Liver (tissue), 9 donors: ENCODE data around the gene TLR8. TPM values are rescaled to one million over a fixed set of nuclear protein-coding genes. Genes with fewer than 3 reads are reported as not detected.

Experiments
- DNase-seq: peaks from one replicate; pipeline ENCODE4 v3.0.0-alpha.2; 2017; ENCODE audit warnings: low spot score
- H3K27ac ChIP-seq, 2 donors: one replicate each; pipeline ENCODE4 v1.7.0; 2013; ENCODE audit warnings: inconsistent platforms in 2 of 2, low read length in 2 of 2, control low read depth in 1 of 2, low read depth in 1 of 2, mild to moderate bottlenecking in 1 of 2
- H3K27me3 ChIP-seq, 4 donors: one replicate each; pipeline versions ENCODE4 v1.6.1 to v1.7.0; 2013; ENCODE audit warnings: low read length in 3 of 4, inconsistent platforms in 1 of 4, mild to moderate bottlenecking in 1 of 4, moderate library complexity in 1 of 4; ENCODE audit not compliant: control insufficient read depth in 4 of 4, insufficient read depth in 4 of 4
- H3K36me3 ChIP-seq, 4 donors: one replicate each; pipeline versions ENCODE4 v1.6.1 to v1.7.0; 2013; ENCODE audit warnings: low read length in 3 of 4, mild to moderate bottlenecking in 3 of 4, low read depth in 1 of 4, moderate library complexity in 1 of 4; ENCODE audit not compliant: control insufficient read depth in 4 of 4, insufficient read depth in 3 of 4
- H3K4me1 ChIP-seq, 4 donors: one replicate each; pipeline versions ENCODE4 v1.6.1 to v1.7.0; 2013; ENCODE audit warnings: low read length in 3 of 4, mild to moderate bottlenecking in 3 of 4, moderate library complexity in 1 of 4; ENCODE audit not compliant: control insufficient read depth in 4 of 4, insufficient read depth in 4 of 4
- H3K4me3 ChIP-seq, 3 donors: one replicate each; pipeline versions ENCODE4 v1.6.1 to v1.7.0; 2013; ENCODE audit warnings: low read length in 3 of 3, control low read depth in 1 of 3, low read depth in 1 of 3, mild to moderate bottlenecking in 1 of 3
- H3K9ac ChIP-seq, 2 donors: one replicate each; pipeline ENCODE4 v1.7.0; 2013; ENCODE audit warnings: low read length in 2 of 2, mild to moderate bottlenecking in 2 of 2, moderate library complexity in 2 of 2, control low read depth in 1 of 2, low read depth in 1 of 2
- H3K9me3 ChIP-seq, 4 donors: one replicate each; pipeline versions ENCODE4 v1.6.1 to v1.7.0; 2013; ENCODE audit warnings: low read length in 3 of 4; ENCODE audit not compliant: control insufficient read depth in 4 of 4
- ATF3 ChIP-seq: IDR thresholded peaks from 2 replicates; pipeline ENCODE4 v1.6.1; 2016; ENCODE audit warnings: antibody characterized with exemption
- CTCF ChIP-seq: fragments of 150-350 bp; IDR thresholded peaks from 2 replicates; pipeline ENCODE4 v1.5.1; 2017; ENCODE audit warnings: improper control_type of control experiment, low read depth, low read length; ENCODE audit not compliant: missing input control
- EGR1 ChIP-seq, 2 donors: IDR thresholded peaks; 2 replicates each; pipeline ENCODE4 v1.6.1; 2016 to 2018; ENCODE audit warnings: antibody characterized with exemption in 2 of 2, low read depth in 2 of 2
- FOXA1 ChIP-seq: IDR thresholded peaks from 2 replicates; pipeline ENCODE4 v1.6.1; 2016; ENCODE audit warnings: antibody characterized with exemption
- FOXA2 ChIP-seq: IDR thresholded peaks from 2 replicates; pipeline ENCODE4 v1.6.1; 2016; ENCODE audit warnings: antibody characterized with exemption
- GABPA ChIP-seq, 2 donors: IDR thresholded peaks in 1 of 2; conservative IDR thresholded peaks in 1 of 2; 2 replicates each; pipeline ENCODE4 v1.6.1; 2016; ENCODE audit warnings: antibody characterized with exemption in 2 of 2, mild to moderate bottlenecking in 1 of 2, moderate library complexity in 1 of 2
- HNF4A ChIP-seq, 2 donors: conservative IDR thresholded peaks; 2 replicates each; pipeline ENCODE4 v1.6.1; 2016; ENCODE audit warnings: antibody characterized with exemption in 2 of 2, mild to moderate bottlenecking in 2 of 2
- HNF4G ChIP-seq: IDR thresholded peaks from 2 replicates; pipeline ENCODE4 v1.6.1; 2016; ENCODE audit warnings: antibody characterized with exemption
- JUND ChIP-seq, 2 donors: IDR thresholded peaks; 2 replicates each; pipeline ENCODE4 v1.6.1; 2016; ENCODE audit warnings: antibody characterized with exemption in 2 of 2
- MAX ChIP-seq: IDR thresholded peaks from 2 replicates; pipeline ENCODE4 v1.6.1; 2016; ENCODE audit warnings: antibody characterized with exemption
- NR2F2 ChIP-seq: IDR thresholded peaks from 2 replicates; pipeline ENCODE4 v1.6.1; 2016; ENCODE audit warnings: antibody characterized with exemption
- RAD21 ChIP-seq, 2 donors: IDR thresholded peaks; 2 replicates each; pipeline ENCODE4 v1.6.1; 2016; ENCODE audit warnings: antibody characterized with exemption in 2 of 2, mild to moderate bottlenecking in 2 of 2
- REST ChIP-seq: IDR thresholded peaks from 2 replicates; pipeline ENCODE4 v1.6.1; 2016; ENCODE audit warnings: antibody characterized with exemption, mild to moderate bottlenecking
- RXRA ChIP-seq, 2 donors: IDR thresholded peaks; 2 replicates each; pipeline ENCODE4 v1.6.1; 2017 to 2018; ENCODE audit warnings: antibody characterized with exemption in 2 of 2, mild to moderate bottlenecking in 1 of 2
- SP1 ChIP-seq: IDR thresholded peaks from 2 replicates; pipeline ENCODE4 v1.6.1; 2018; ENCODE audit warnings: antibody characterized with exemption, mild to moderate bottlenecking
- TAF1 ChIP-seq: conservative IDR thresholded peaks from 2 replicates; pipeline ENCODE4 v1.6.1; 2016; ENCODE audit warnings: antibody characterized with exemption, mild to moderate bottlenecking
- YY1 ChIP-seq: IDR thresholded peaks from 2 replicates; pipeline ENCODE4 v1.6.1; 2016; ENCODE audit warnings: antibody characterized with exemption, mild to moderate bottlenecking
- ZBTB33 ChIP-seq: IDR thresholded peaks from 2 replicates; pipeline ENCODE4 v1.6.1; 2016; ENCODE audit warnings: antibody characterized with exemption
- WGBS: extraction: QIAGEN DNeasy Blood & Tissue Kit; methylation state at CpG from one replicate; pipeline ENCODE4 v1.1.7; 2013; 5-methylcytosine and 5-hydroxymethylcytosine counted together
- polyA plus RNA-seq, 2 donors: library from polyadenylated mRNA; stranded (reverse) in 1 of 2; unstranded in 1 of 2; fragments of 200-250 nt in 1 of 2; fragments of >200 nt in 1 of 2; fragmentation: Nextera tagmentation in 1 of 2; extraction: Ambion mirVana in 1 of 2; gene quantifications; one replicate each; pipeline versions ENCODE4 v1.2.1 to v1.2.3, GENCODE V29; 2013 to 2015
- total RNA-seq, 2 donors: library from RNA; depleted of rRNA; stranded (reverse); fragments of >200 nt; gene quantifications; one replicate each; pipeline ENCODE4 v1.2.3, GENCODE V29; 2014
- donor health status: healthy.
- donor health status: healthy.
- donor health status: healthy.
- donor health status: healthy.
- donor health status: healthy.

TLR8 gene
- total and polyA plus RNA-seq, 4 donors = 0.28 to 4.6 (median 2.1) TPM

GRCh38 chrX:12930150-12930549 is 23.7 kb downstream of the TLR8 start:
- no peaks in the 10 kb centered on the region for H3K9me3 ChIP-seq
- H3K9ac ChIP-seq = no peak overlapping the region
- H3K36me3 ChIP-seq = no peaks in the 10 kb centered on the region
- H3K27me3 ChIP-seq = no peaks in the 10 kb centered on the region
- no peak overlapping the region for H3K27ac ChIP-seq
- TF ChIP-seq RAD21 (IDR thresholded peaks at IDR 0.05) (no peak), SP1 (no peak), TAF1 (no peak), JUND (IDR thresholded peaks at IDR 0.05) (no peak), ATF3 (no peak), HNF4G (no peak), ZBTB33 (no peak), GABPA (IDR thresholded peaks at IDR 0.05 in 1 of 2, conservative IDR thresholded peaks at IDR 0.05 in 1 of 2) (no peak), NR2F2 (no peak), HNF4A (conservative IDR thresholded peaks at IDR 0.05) (no peak)
- no peaks in the 10 kb centered on the region for H3K4me1 ChIP-seq
- H3K4me3 ChIP-seq = no peak overlapping the region
- WGBS = 91% methylated on average over 2 of the region's 2 CpGs
- no peak for DNase-seq

GRCh38 chrX:12932244-12932643 is 25.8 kb downstream of the TLR8 start:
- no peaks in the 10 kb centered on the region for H3K27me3 ChIP-seq
- H3K9ac ChIP-seq = no peak overlapping the region
- H3K36me3 ChIP-seq = no peaks in the 10 kb centered on the region
- TF ChIP-seq FOXA1 (no peak), YY1 (no peak), RXRA (IDR thresholded peaks at IDR 0.05) (no peak), FOXA2 (no peak), EGR1 (IDR thresholded peaks at IDR 0.05; ENCODE audit: low read depth in 2 of 2) (no peak), JUND (IDR thresholded peaks at IDR 0.05) (no peak), GABPA (IDR thresholded peaks at IDR 0.05 in 1 of 2, conservative IDR thresholded peaks at IDR 0.05 in 1 of 2) (no peak), RAD21 (IDR thresholded peaks at IDR 0.05) (no peak), HNF4G (no peak), CTCF (no peak), MAX (no peak), ATF3 (no peak), HNF4A (conservative IDR thresholded peaks at IDR 0.05) (no peak), ZBTB33 (no peak), NR2F2 (no peak), SP1 (no peak), REST (no peak), TAF1 (no peak)
- H3K27ac ChIP-seq = no peak overlapping the region
- no peak overlapping the region for H3K4me3 ChIP-seq
- H3K4me1 ChIP-seq = no peaks in the 10 kb centered on the region
- 97% methylated on average over 1 of the region's 1 CpG for WGBS
- DNase-seq = no peak
- no peaks in the 10 kb centered on the region for H3K9me3 ChIP-seq
